GM12878 (cell line): ENCODE data around the gene MYH7B. TPM values are rescaled to one million over a fixed set of nuclear protein-coding genes. Genes with fewer than 3 reads are reported as not detected.

ENCODE experiments used
- ATAC-seq: fragments of 200-7000 bp; cut with Tn5 transposase; 3 replicates; pipeline ENCODE4 v1.9.1; 2020; ENCODE audit warnings: mild to moderate bottlenecking, moderate library complexity
- BruUV-seq: library from RNA; stranded (reverse); fragments of 400-500 nt; replicated peaks from 2 replicates; lab custom pipeline; 2021; lab: Mats Ljungman, UMichigan
- CTCF ChIA-PET: fragments of 300-600 bp; sonication (Branson Sonifier 250); formaldehyde crosslinking; extraction: SDS; loops from one replicate; lab custom pipeline; 2021; ENCODE audit warnings: inconsistent platforms; lab: Yijun Ruan, JAX
- POLR2A ChIA-PET: fragments of 350-600 bp; formaldehyde crosslinking; extraction: SDS; loops from one replicate; lab custom pipeline; 2021; ENCODE audit warnings: inconsistent platforms; lab: Charles Lee
- RAD21 ChIA-PET: fragments of 300-600 bp; sonication (Branson Sonifier 250); formaldehyde crosslinking; loops from one replicate; lab custom pipeline; 2023; ENCODE audit warnings: antibody characterized with exemption; ENCODE audit not compliant: unreplicated experiment; lab: Charles Lee
- SMC1A ChIA-PET: fragments of 300-600 bp; sonication (Branson Sonifier 250); formaldehyde crosslinking; loops from one replicate; lab custom pipeline; 2023; ENCODE audit not compliant: unreplicated experiment, uncharacterized antibody; lab: Charles Lee
- DNase-seq: peaks from one replicate; pipeline ENCODE4 v3.0.0-alpha.2; 2011; ENCODE audit warnings: low read depth, low spot score
- FAIRE-seq: peaks from 3 replicates; lab custom pipeline; 2011; peaks lifted over from hg19 to GRCh38; lab: Jason Lieb, UNC
- H2AFZ ChIP-seq: 2 replicates; pipeline ENCODE4 v1.6.0; 2011; ENCODE audit warnings: low read depth, low read length, control low read depth; ENCODE audit not compliant: control insufficient read depth
- H3K27ac ChIP-seq: 2 replicates; pipeline ENCODE4 v1.5.1; 2011; ENCODE audit warnings: control low read depth; ENCODE audit not compliant: control insufficient read depth, insufficient read depth
- H3K27me3 ChIP-seq, 2 experiments: replicated peaks in 1 of 2; 2 replicates each; pipeline versions ENCODE4 v1.6.0 to v1.6.1; 2011; ENCODE audit warnings: low read length in 1 of 2; ENCODE audit not compliant: control insufficient read depth in 2 of 2, insufficient read depth in 2 of 2
- H3K36me3 ChIP-seq, 2 experiments: 2 replicates each; pipeline ENCODE4 v1.5.1; 2011; ENCODE audit warnings: low read length in 1 of 2; ENCODE audit not compliant: control insufficient read depth in 2 of 2, insufficient read depth in 2 of 2
- H3K4me1 ChIP-seq: 2 replicates; pipeline ENCODE4 v1.6.1; 2011; ENCODE audit warnings: mild to moderate bottlenecking, low read length, moderate library complexity, mixed read lengths; ENCODE audit not compliant: control insufficient read depth, insufficient read depth
- H3K4me2 ChIP-seq: 2 replicates; pipeline ENCODE4 v1.6.0; 2011; ENCODE audit warnings: control low read depth; ENCODE audit not compliant: control insufficient read depth, insufficient read depth
- H3K4me3 ChIP-seq: fragments of 200-600 bp; sonication (generic); 2 replicates; pipeline ENCODE4 v1.5.1; 2016
- H3K79me2 ChIP-seq: 2 replicates; pipeline ENCODE4 v1.6.0; 2011; ENCODE audit warnings: low read length; ENCODE audit not compliant: control insufficient read depth, insufficient read depth
- H3K9ac ChIP-seq: 2 replicates; pipeline ENCODE4 v1.8.0; 2011; ENCODE audit warnings: low read length, control low read depth, mixed read lengths; ENCODE audit not compliant: control insufficient read depth, insufficient read depth
- H3K9me3 ChIP-seq: replicated peaks from 3 replicates; pipeline ENCODE4 v1.5.1; 2011; ENCODE audit warnings: mild to moderate bottlenecking, low read length; ENCODE audit not compliant: control insufficient read depth, insufficient read depth
- H4K20me1 ChIP-seq: 2 replicates; pipeline ENCODE4 v1.6.0; 2011; ENCODE audit not compliant: control insufficient read depth, insufficient read depth
- ATF7 ChIP-seq: fragments of 450-650 bp; IDR thresholded peaks from 2 replicates; pipeline ENCODE4 v1.6.1; 2016; ENCODE audit warnings: low read depth, mild to moderate bottlenecking
- CHD1 ChIP-seq: IDR thresholded peaks from 2 replicates; pipeline ENCODE4 v1.6.1; 2012; ENCODE audit warnings: low read depth, low read length, improper control_type of control experiment
- HDAC2 ChIP-seq: fragments of 200-600 bp; sonication (generic); IDR thresholded peaks from 2 replicates; pipeline ENCODE4 v1.6.1; 2017
- KLF5 ChIP-seq: fragments of 450-650 bp; IDR thresholded peaks from 2 replicates; pipeline ENCODE4 v1.6.1; 2014; ENCODE audit warnings: mild to moderate bottlenecking; ENCODE audit not compliant: partially characterized antibody
- MEF2B ChIP-seq: fragments of 450-650 bp; IDR thresholded peaks from 2 replicates; pipeline ENCODE4 v1.6.1; 2018; ENCODE audit warnings: mild to moderate bottlenecking, moderate library complexity; ENCODE audit not compliant: partially characterized antibody, poor library complexity, severe bottlenecking
- MTA3 ChIP-seq: IDR thresholded peaks from 2 replicates; pipeline ENCODE4 v1.6.1; 2012; ENCODE audit warnings: low read length, inconsistent platforms, borderline replicate concordance
- NFYB ChIP-seq: IDR thresholded peaks from 2 replicates; pipeline ENCODE4 v1.6.1; 2011; ENCODE audit warnings: low read depth, mild to moderate bottlenecking, low read length, improper control_type of control experiment, moderate library complexity; ENCODE audit not compliant: insufficient read depth
- NRF1 ChIP-seq: conservative IDR thresholded peaks from 2 replicates; pipeline ENCODE4 v1.6.1; 2011; ENCODE audit warnings: mild to moderate bottlenecking, low read depth, low read length, improper control_type of control experiment
- RAD21 ChIP-seq: IDR thresholded peaks from 2 replicates; pipeline ENCODE4 v1.6.1; 2011; ENCODE audit warnings: mild to moderate bottlenecking, low read depth, low read length, moderate library complexity; ENCODE audit not compliant: insufficient read depth
- RB1 ChIP-seq: fragments of 450-650 bp; formaldehyde crosslinking; IDR thresholded peaks from 2 replicates; pipeline ENCODE4 v1.6.1; 2017; ENCODE audit warnings: mild to moderate bottlenecking, borderline replicate concordance
- SIN3A ChIP-seq: IDR thresholded peaks from 2 replicates; pipeline ENCODE4 v1.6.1; 2012; ENCODE audit warnings: low read depth, low read length, improper control_type of control experiment
- SREBF2 ChIP-seq: IDR thresholded peaks from 2 replicates; pipeline ENCODE4 v1.6.1; 2012; ENCODE audit warnings: mild to moderate bottlenecking, low read length
- TAF1 ChIP-seq: IDR thresholded peaks from 2 replicates; pipeline ENCODE4 v1.6.1; 2011; ENCODE audit warnings: mild to moderate bottlenecking, low read depth, low read length, borderline replicate concordance
- TBL1XR1 ChIP-seq: IDR thresholded peaks from 2 replicates; pipeline ENCODE4 v1.6.1; 2012; ENCODE audit warnings: low read depth, low read length, improper control_type of control experiment
- WGBS: methylation state at CpG from one replicate; pipeline ENCODE4 v1.1.6; 2016; ENCODE audit warnings: low lambda C conversion rate; ENCODE audit not compliant: insufficient replicate concordance, insufficient coverage; ENCODE audit errors: missing lambda C conversion rate; 5-methylcytosine and 5-hydroxymethylcytosine counted together
- in situ Hi-C: fragments of 300-500 bp; cut with MboI; formaldehyde crosslinking; loops from 9 replicates; pipeline ENCODE4 v1.14.3; 2018; ENCODE audit warnings: mixed read lengths
- intact Hi-C: fragments of 100-400 bp; cut with micrococcal nuclease; formaldehyde crosslinking; loops from one replicate; pipeline ENCODE4 v1.14.2; 2022; ENCODE audit not compliant: unreplicated experiment
- polyA plus RNA-seq, 11 experiments: library from polyadenylated mRNA; depleted of rRNA in 4 of 11; unstranded in 6 of 11; stranded (reverse) in 5 of 11; fragments of >200 nt; fragmentation: Nextera tagmentation in 4 of 11; fragmentation: Illumina TruSeq in 1 of 11; extraction: Ambion mirVana in 4 of 11; extraction: Trizol in 1 of 11; gene quantifications; 1 replicate in 1 of 11; 2 replicates in 10 of 11; pipeline versions ENCODE4 v1.2.1 to v1.2.3, GENCODE V29; 2011 to 2016; ENCODE audit warnings: inconsistent platforms in 2 of 11, missing spikeins in 2 of 11, low read depth in 1 of 11
- total RNA-seq, 4 experiments: library from RNA; depleted of rRNA in 3 of 4; stranded (reverse); fragments of >200 nt in 3 of 4; fragmentation: Illumina TruSeq in 1 of 4; extraction: Trizol in 1 of 4; gene quantifications; 2 replicates each; pipeline versions ENCODE4 v1.2.1 to v1.2.3, GENCODE V29; 2013 to 2021
- TF ChIP-seq, protein P1 (sequence below): fragments of 450-650 bp; IDR thresholded peaks from 2 replicates; pipeline ENCODE4 v1.6.1; 2017; ENCODE audit warnings: mild to moderate bottlenecking, moderate library complexity
- TF ChIP-seq, protein P2 (sequence below): fragments of 150-350 bp; IDR thresholded peaks from 2 replicates; pipeline ENCODE4 v1.6.1; 2016; ENCODE audit warnings: low read depth, low read length
- TF ChIP-seq, protein P3 (sequence below): IDR thresholded peaks from 2 replicates; pipeline ENCODE4 v1.6.1; 2012; ENCODE audit warnings: low read depth, low read length, improper control_type of control experiment

Gene MYH7B
- total and polyA plus RNA-seq, 10 of the 15 experiments (the other 5 are each of a cell fraction or from before 2014, with no cell fraction given): 0.01 to 0.40 (median 0.20) TPM; not detected in 3

DNA sequence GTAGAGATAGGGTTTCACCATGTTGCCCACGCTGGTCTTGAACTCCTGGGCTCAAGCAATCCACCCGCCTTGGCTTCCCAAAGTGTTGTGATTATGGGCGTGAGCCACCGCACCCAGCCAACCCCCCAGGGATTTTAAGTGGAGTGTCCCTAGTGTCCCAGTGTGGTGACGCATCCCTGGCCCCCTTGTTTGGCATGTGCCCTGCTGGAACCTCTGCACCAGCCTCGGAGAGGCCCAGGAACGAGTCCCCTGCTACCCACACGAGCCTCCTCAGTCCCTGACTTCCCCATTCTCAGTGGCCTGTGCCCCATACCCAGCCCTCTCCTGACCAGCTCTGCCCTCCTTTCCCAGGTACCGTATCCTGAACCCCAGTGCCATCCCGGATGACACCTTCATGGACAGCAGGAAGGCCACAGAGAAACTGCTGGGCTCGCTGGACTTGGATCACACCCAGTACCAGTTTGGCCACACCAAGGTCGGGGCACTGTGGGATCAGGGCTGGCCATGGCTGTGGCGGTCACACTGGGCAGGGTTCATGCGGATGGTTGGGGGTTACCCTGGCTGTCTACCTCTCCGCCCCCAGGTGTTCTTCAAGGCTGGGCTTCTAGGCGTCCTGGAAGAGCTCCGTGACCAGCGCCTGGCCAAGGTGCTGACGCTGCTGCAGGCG, 37.2 kb downstream of the MYH7B start:
- H3K9ac ChIP-seq: no peak overlapping the region
- TF ChIP-seq, protein P1, sequence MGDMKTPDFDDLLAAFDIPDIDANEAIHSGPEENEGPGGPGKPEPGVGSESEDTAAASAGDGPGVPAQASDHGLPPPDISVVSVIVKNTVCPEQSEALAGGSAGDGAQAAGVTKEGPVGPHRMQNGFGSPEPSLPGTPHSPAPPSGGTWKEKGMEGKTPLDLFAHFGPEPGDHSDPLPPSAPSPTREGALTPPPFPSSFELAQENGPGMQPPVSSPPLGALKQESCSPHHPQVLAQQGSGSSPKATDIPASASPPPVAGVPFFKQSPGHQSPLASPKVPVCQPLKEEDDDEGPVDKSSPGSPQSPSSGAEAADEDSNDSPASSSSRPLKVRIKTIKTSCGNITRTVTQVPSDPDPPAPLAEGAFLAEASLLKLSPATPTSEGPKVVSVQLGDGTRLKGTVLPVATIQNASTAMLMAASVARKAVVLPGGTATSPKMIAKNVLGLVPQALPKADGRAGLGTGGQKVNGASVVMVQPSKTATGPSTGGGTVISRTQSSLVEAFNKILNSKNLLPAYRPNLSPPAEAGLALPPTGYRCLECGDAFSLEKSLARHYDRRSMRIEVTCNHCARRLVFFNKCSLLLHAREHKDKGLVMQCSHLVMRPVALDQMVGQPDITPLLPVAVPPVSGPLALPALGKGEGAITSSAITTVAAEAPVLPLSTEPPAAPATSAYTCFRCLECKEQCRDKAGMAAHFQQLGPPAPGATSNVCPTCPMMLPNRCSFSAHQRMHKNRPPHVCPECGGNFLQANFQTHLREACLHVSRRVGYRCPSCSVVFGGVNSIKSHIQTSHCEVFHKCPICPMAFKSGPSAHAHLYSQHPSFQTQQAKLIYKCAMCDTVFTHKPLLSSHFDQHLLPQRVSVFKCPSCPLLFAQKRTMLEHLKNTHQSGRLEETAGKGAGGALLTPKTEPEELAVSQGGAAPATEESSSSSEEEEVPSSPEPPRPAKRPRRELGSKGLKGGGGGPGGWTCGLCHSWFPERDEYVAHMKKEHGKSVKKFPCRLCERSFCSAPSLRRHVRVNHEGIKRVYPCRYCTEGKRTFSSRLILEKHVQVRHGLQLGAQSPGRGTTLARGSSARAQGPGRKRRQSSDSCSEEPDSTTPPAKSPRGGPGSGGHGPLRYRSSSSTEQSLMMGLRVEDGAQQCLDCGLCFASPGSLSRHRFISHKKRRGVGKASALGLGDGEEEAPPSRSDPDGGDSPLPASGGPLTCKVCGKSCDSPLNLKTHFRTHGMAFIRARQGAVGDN: no peak
- TF ChIP-seq RAD21 (no peak), RB1 (no peak), SREBF2 (no peak), HDAC2 (no peak), NRF1 (no peak), KLF5 (no peak), SIN3A (no peak), CHD1 (no peak), MTA3 (no peak), MEF2B (no peak), TAF1 (no peak), TBL1XR1 (no peak), ATF7 (no peak), NFYB (no peak)
- TF ChIP-seq, protein P2, sequence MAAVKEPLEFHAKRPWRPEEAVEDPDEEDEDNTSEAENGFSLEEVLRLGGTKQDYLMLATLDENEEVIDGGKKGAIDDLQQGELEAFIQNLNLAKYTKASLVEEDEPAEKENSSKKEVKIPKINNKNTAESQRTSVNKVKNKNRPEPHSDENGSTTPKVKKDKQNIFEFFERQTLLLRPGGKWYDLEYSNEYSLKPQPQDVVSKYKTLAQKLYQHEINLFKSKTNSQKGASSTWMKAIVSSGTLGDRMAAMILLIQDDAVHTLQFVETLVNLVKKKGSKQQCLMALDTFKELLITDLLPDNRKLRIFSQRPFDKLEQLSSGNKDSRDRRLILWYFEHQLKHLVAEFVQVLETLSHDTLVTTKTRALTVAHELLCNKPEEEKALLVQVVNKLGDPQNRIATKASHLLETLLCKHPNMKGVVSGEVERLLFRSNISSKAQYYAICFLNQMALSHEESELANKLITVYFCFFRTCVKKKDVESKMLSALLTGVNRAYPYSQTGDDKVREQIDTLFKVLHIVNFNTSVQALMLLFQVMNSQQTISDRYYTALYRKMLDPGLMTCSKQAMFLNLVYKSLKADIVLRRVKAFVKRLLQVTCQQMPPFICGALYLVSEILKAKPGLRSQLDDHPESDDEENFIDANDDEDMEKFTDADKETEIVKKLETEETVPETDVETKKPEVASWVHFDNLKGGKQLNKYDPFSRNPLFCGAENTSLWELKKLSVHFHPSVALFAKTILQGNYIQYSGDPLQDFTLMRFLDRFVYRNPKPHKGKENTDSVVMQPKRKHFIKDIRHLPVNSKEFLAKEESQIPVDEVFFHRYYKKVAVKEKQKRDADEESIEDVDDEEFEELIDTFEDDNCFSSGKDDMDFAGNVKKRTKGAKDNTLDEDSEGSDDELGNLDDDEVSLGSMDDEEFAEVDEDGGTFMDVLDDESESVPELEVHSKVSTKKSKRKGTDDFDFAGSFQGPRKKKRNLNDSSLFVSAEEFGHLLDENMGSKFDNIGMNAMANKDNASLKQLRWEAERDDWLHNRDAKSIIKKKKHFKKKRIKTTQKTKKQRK: no peak
- TF ChIP-seq, protein P3, sequence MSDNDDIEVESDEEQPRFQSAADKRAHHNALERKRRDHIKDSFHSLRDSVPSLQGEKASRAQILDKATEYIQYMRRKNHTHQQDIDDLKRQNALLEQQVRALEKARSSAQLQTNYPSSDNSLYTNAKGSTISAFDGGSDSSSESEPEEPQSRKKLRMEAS: no peak
- TF ChIP-seq, all 136 proteins: peak for 0
- no TSS peak for BruUV-seq
- Histone ChIP-seq H4K20me1 (no peaks in the 10 kb centered on the region), H2AFZ (no peak overlapping the region), H3K79me2 (no peaks in the 10 kb centered on the region), H3K4me2 (no peak overlapping the region), H3K4me1 (no peaks in the 10 kb centered on the region), H3K27me3 (no peaks in the 10 kb centered on the region), H3K9me3 (no peaks in the 10 kb centered on the region), H3K36me3 (no peaks in the 10 kb centered on the region; a peak in 2 of 4 replicates), H3K4me3 (no peak overlapping the region), H3K27ac (no peak overlapping the region)
- ATAC-seq (no peak), DNase-seq (no peak), FAIRE-seq (no peak)
- 89% methylated on average over 20 of the region's 20 CpGs for WGBS
- in situ Hi-C loops (no loop called here), intact Hi-C loops (no loop called here)
- ChIA-PET CTCF (no interaction called here), RAD21 (no interaction called here), POLR2A (no interaction called here), SMC1A (no interaction called here)
